ENCODE data around the gene MROH8.
"Not testable (repeated sequence)": the region's sequence is repeated elsewhere in the genome, so short reads cannot be mapped to it uniquely, and the experiment has no call there.

Gene MROH8

GRCh38 chr20:37152284-37152683 lies 27.1 kb downstream of the MROH8 start:
- DNase-seq = no peak

- no peak for DNase-seq
Observed at GRCh38 chr20:37151529-37151928, 27.8 kb downstream of the MROH8 start.

- not testable (repeated sequence) for DNase-seq
Observed at GRCh38 chr20:37150864-37151263, 28.5 kb downstream of the MROH8 start.

- DNase-seq = no peak
Observed at GRCh38 chr20:37147250-37147649, 32.1 kb downstream of the MROH8 start.

- DNase-seq = no peak
Observed at GRCh38 chr20:37144856-37145404, 34.4 kb downstream of the MROH8 start.

- DNase-seq = no peak
Observed at GRCh38 chr20:37142708-37143107, 36.6 kb downstream of the MROH8 start.

GRCh38 chr20:37137547-37137946 lies 41.8 kb downstream of the MROH8 start:
- no peak for DNase-seq

- DNase-seq = no peak
Observed at GRCh38 chr20:37133952-37134351, 45.4 kb downstream of the MROH8 start.

- DNase-seq = no peak
Observed at GRCh38 chr20:37131486-37131885, 47.9 kb downstream of the MROH8 start.

- no peak for DNase-seq
Observed at GRCh38 chr20:37128803-37129202, 50.5 kb downstream of the MROH8 start.

GRCh38 chr20:37126290-37126689 lies 53.1 kb downstream of the MROH8 start:
- DNase-seq = not testable (repeated sequence)

- DNase-seq = no peak
Observed at GRCh38 chr20:37123441-37123840, 55.9 kb downstream of the MROH8 start.

GRCh38 chr20:37120497-37120896 lies 58.9 kb downstream of the MROH8 start:
- no peak for DNase-seq

GRCh38 chr20:37119356-37120036 lies 59.9 kb downstream of the MROH8 start:
- no peak for DNase-seq

- no peak for DNase-seq
Observed at GRCh38 chr20:37114012-37114411, 65.3 kb downstream of the MROH8 start.

GRCh38 chr20:37111926-37112455 lies 67.4 kb downstream of the MROH8 start:
- DNase-seq = no peak

- no peak for DNase-seq
Observed at GRCh38 chr20:37108676-37109075, 70.7 kb downstream of the MROH8 start.

GRCh38 chr20:37102571-37102970 lies 76.8 kb downstream of the MROH8 start:
- peak in 1 of 2 experiments; percentile 16 for DNase-seq

GRCh38 chr20:37096415-37097041 lies 82.8 kb downstream of the MROH8 start:
- DNase-seq = no peak

- peak; percentile 88 to 93 for DNase-seq
Observed at GRCh38 chr20:37095599-37096414, 83.5 kb downstream of the MROH8 start, which contains the start of gene RBL1. TSS of gene RBL1 (minus strand) at chr20:37095997. CDS start at chr20:37095928, 69 bp downstream.

GRCh38 chr20:37095108-37095598 lies 84.2 kb downstream of the MROH8 start:
- no peak for DNase-seq

- DNase-seq = no peak
Observed at GRCh38 chr20:37090407-37090806, 88.9 kb downstream of the MROH8 start.

GRCh38 chr20:37081717-37082289 lies 97.5 kb downstream of the MROH8 start:
- no peak for DNase-seq
